Left ventricle myocardium inferior (tissue), 1 donor: Measurements from ENCODE around the gene C1QTNF5. TPM values are rescaled to one million over a fixed set of nuclear protein-coding genes. Genes with fewer than 3 reads are reported as not detected.

Experiments used
- DNase-seq: peaks from one replicate; pipeline ENCODE4 v3.0.0-alpha.2; 2020
- H3K27ac ChIP-seq: fragments of 200-600 bp; replicated peaks from 2 replicates; pipeline ENCODE4 v1.8.0; 2021
- H3K27me3 ChIP-seq: fragments of 200-600 bp; 2 replicates; pipeline ENCODE4 v1.8.0; 2021; ENCODE audit warnings: low read depth
- H3K36me3 ChIP-seq: fragments of 200-600 bp; 2 replicates; pipeline ENCODE4 v1.8.0; 2021
- H3K4me1 ChIP-seq: fragments of 200-600 bp; 2 replicates; pipeline ENCODE4 v1.8.0; 2021
- H3K4me3 ChIP-seq: fragments of 200-600 bp; 2 replicates; pipeline ENCODE4 v1.8.0; 2021; ENCODE audit warnings: mild to moderate bottlenecking, moderate library complexity
- H3K9me3 ChIP-seq: fragments of 200-600 bp; replicated peaks from 2 replicates; pipeline ENCODE4 v1.8.0; 2021
- CTCF ChIP-seq: fragments of 200-600 bp; IDR thresholded peaks from 2 replicates; pipeline ENCODE4 v1.8.0; 2021; ENCODE audit warnings: antibody characterized with exemption, mild to moderate bottlenecking, borderline replicate concordance
- intact Hi-C: fragments of 100-400 bp; cut with micrococcal nuclease; formaldehyde crosslinking; loops from one replicate; pipeline ENCODE4 v1.11.0; 2022
- total RNA-seq: library from RNA; stranded (reverse); fragmentation: NEBNext Ultra II Directional; extraction: Animal tissue kit (Norgen Biotek cat#: 25700); gene quantifications from one replicate; pipeline ENCODE4 v1.2.1, GENCODE V29; 2021
- donor health status: DM: no; HTN: yes; CAD: no; lungs with severe emphysema.

C1QTNF5 gene
- total RNA-seq, 1 donor from 2014 or later: 14.4 TPM

DNA sequence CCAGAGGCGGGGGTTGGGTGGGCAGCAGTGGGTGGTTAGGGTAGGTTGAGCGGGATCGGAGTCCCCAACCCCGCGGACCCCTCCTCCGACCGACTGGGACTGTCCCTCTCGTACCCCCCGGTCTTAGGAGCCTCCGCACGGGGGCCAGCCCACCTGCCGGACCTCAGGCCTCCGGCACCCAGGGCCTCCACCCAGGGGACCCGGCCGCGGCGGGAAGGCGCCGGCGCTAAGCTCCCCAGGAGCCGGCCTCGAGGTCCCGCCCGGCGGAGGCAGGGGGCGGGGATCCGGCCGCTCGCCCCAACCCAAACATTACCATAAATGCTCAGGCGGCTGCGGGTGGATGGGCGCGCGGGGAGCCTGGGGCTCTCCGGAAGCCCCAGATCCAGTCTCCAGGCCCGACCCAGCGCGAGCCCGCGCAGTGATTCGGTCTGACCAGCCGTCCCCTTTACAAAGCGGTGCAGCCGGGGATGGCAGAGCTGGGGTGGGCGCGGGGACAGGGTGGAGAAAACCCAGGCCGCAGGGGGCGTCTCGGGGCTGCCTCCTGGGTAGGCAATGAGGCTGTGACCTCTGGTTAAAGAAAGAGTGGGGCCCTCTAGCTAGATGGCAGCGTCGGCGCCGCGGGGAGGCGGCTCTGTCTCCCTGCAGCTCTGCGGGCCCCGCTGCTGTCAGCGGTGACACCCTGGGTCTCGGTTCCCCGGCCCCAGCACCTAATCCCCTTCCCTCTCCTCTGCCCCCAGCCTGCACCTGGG is 19.7 kb downstream of the C1QTNF5 start:
- intact Hi-C loops: no loop called here

DNA sequence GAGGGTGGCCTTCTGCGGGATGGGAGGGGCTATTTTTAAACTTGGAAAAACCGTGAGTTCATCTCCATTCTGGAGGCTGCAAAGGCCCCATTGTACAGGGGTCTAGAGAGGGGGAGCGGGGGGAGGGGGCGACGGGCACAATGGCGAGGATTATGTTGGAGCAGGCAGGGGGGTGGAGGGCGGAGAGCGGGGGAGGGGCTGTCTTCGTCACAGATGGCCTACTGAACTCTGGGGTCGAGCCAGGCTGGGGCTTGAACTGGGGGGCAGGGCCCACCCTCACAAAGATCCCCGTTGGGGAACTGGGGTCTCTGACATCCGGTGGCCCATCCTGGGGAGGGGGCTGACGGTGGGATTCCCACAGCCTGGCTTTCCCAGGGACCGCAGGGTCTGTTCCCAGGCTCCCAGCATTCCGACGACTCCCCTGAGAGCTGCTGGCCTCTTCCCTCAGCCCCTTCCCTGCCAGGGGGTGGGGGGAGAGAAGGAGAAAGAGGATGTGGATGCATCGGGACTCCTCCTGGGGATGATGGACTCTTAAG is 20.4 kb downstream of the C1QTNF5 start:
- Histone ChIP-seq H3K36me3 (no peaks in the 10 kb centered on the region), H3K4me1 (peaks cover 81% of the 10 kb centered on the region), H3K9me3 (no peaks in the 10 kb centered on the region), H3K27me3 (no peaks in the 10 kb centered on the region), H3K27ac (peak overlapping the region; percentile 92), H3K4me3 (peak overlapping the region; percentile 68)
- intact Hi-C loops: no loop called here
- no peak for TF ChIP-seq CTCF
- DNase-seq: peak; percentile 53

More for the DNA sequence above, 19.7 kb downstream of the C1QTNF5 start:
- peaks cover 75% of the 10 kb centered on the region for H3K4me1 ChIP-seq
- H3K9me3 ChIP-seq: no peaks in the 10 kb centered on the region
- DNase-seq: peak; percentile 74
- no peaks in the 10 kb centered on the region for H3K27me3 ChIP-seq
- TF ChIP-seq CTCF: no peak
- H3K36me3 ChIP-seq: no peaks in the 10 kb centered on the region
- H3K27ac ChIP-seq: peak overlapping the region; percentile 92
- H3K4me3 ChIP-seq: peak overlapping the region; percentile 68

GRCh38 chr11:119319700-119320239 is 20.9 kb downstream of the C1QTNF5 start:
- Histone ChIP-seq H3K36me3 (peaks cover 4% of the 10 kb centered on the region), H3K4me1 (peaks cover 87% of the 10 kb centered on the region), H3K27me3 (no peaks in the 10 kb centered on the region), H3K9me3 (no peaks in the 10 kb centered on the region), H3K27ac (peak overlapping the region; percentile 92), H3K4me3 (peak overlapping the region; percentile 68)
- no peak for TF ChIP-seq CTCF
- intact Hi-C loops: no loop called here
- DNase-seq: no peak

DNA sequence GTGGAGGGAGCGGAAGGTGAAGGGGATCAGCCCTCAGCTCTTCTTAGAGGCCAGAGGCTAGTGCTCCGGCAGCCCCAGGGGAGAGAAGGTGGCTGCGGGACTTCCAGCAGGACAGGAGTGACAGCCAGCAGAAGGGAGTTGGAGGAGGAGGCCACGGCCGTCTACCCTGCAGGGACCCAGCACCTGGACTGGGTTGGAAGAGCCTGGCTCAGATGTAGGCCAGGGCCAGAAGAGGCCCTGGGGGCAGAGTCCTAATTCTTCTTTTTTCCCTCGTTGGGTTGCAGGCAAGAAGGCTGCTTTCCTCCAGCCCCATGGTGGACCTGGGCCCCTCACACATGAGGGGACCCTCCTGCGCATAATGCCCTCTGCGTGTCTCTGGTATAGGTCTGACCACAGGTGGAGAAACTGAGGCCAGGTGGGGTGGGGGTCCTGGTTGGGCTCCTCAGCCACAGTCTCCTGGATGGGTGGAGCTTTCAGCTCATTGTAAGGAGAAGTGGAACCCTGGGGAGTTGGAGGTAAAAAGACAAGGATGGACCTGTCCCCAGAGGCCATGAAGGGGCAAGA is 21.5 kb downstream of the C1QTNF5 start:
- peak overlapping the region; percentile 21 for H3K4me3 ChIP-seq
- no peaks in the 10 kb centered on the region for H3K9me3 ChIP-seq
- intact Hi-C loops: no loop called here

More for the DNA sequence above, 21.5 kb downstream of the C1QTNF5 start:
- Histone ChIP-seq H3K27ac (peak overlapping the region; percentile 92), H3K36me3 (peaks cover 9% of the 10 kb centered on the region), H3K27me3 (no peaks in the 10 kb centered on the region), H3K4me1 (peaks cover 89% of the 10 kb centered on the region)
- DNase-seq: no peak
- TF ChIP-seq CTCF: no peak
